ENCODE results near the gene ASB6. TPM values are rescaled to one million over a fixed set of nuclear protein-coding genes. Genes with fewer than 3 reads are reported as not detected.

The ASB6 gene
- total RNA-seq, 1 experiment from 2014 or later, result 17.4 TPM

GRCh38 chr9:129623331-129623730 is 18.6 kb downstream of the ASB6 start:
- Mint-ChIP-seq H3K4me3 (ENCODE audit: unreplicated experiment) (no peak overlapping the region), H3K27me3 (ENCODE audit: insufficient read depth, unreplicated experiment) (peaks cover 1% of the 10 kb centered on the region), H3K4me1 (ENCODE audit: low read depth, unreplicated experiment) (no peaks in the 10 kb centered on the region), H3K36me3 (ENCODE audit: insufficient read depth, unreplicated experiment) (peaks cover 15% of the 10 kb centered on the region), H3K9me3 (ENCODE audit: unreplicated experiment) (peaks cover 4% of the 10 kb centered on the region), H3K27ac (ENCODE audit: unreplicated experiment) (no peak overlapping the region)
- intact Hi-C loops (cut with micrococcal nuclease; ENCODE audit: unreplicated experiment), result no loop called here
- Histone ChIP-seq H3K36me3 (ENCODE audit: control insufficient read depth, insufficient read depth, low read length) (peaks cover 2% of the 10 kb centered on the region; the same call in 1 of the 2 replicates), H3K4me1 (peaks cover 11% of the 10 kb centered on the region), H3K4me3 (ENCODE audit: low read depth, low read length) (no peak overlapping the region), H3K27me3 (replicated peaks; ENCODE audit: control insufficient read depth, insufficient read depth, low read length) (no peaks in the 10 kb centered on the region), H3K9me3 (no peaks in the 10 kb centered on the region)
- no peak for DNase-seq
- BruUV-seq (replicated peaks), result no TSS peak
- ChIA-PET CTCF (interaction anchor here (1.6 to 1.7 kb wide), 3 partner anchors 12 to 449 kb away, joined by 6 read pairs; no protein-coding TSS in a partner anchor), POLR2A (no interaction called here)
- no peak for TF ChIP-seq CTCF (IDR thresholded peaks at IDR 0.05; ENCODE audit: insufficient read depth in 1 of 2, low read depth in 1 of 2, low read length in 1 of 2, severe bottlenecking in 1 of 2, unreplicated experiment in 1 of 2)

GRCh38 chr9:129620669-129621295 is 21.2 kb downstream of the ASB6 start, which contains the start of gene C9orf50:
Gene C9orf50, minus strand, starts transcription at chr9:129621101. Its CDS starts 527 bp downstream, at chr9:129620574.
- Histone ChIP-seq H3K36me3 (ENCODE audit: control insufficient read depth, insufficient read depth, low read length) (no peaks in the 10 kb centered on the region), H3K27me3 (replicated peaks; ENCODE audit: control insufficient read depth, insufficient read depth, low read length) (no peaks in the 10 kb centered on the region), H3K4me1 (peaks cover 6% of the 10 kb centered on the region; the same call in 1 of the 2 replicates), H3K4me3 (ENCODE audit: low read depth, low read length) (no peak within 1 kb of the TSS), H3K9me3 (no peaks in the 10 kb centered on the region)
- no TSS peak for BruUV-seq (replicated peaks)
- Mint-ChIP-seq H3K4me3 (ENCODE audit: unreplicated experiment) (no peak within 1 kb of the TSS), H3K9me3 (ENCODE audit: unreplicated experiment) (peaks cover 9% of the 10 kb centered on the region), H3K27me3 (ENCODE audit: insufficient read depth, unreplicated experiment) (peaks cover 3% of the 10 kb centered on the region), H3K36me3 (ENCODE audit: insufficient read depth, unreplicated experiment) (no peaks in the 10 kb centered on the region), H3K27ac (ENCODE audit: unreplicated experiment) (no peak within 1 kb of the TSS), H3K4me1 (ENCODE audit: low read depth, unreplicated experiment) (no peaks in the 10 kb centered on the region)
- intact Hi-C loops (cut with micrococcal nuclease; ENCODE audit: unreplicated experiment), result no loop called here
- TF ChIP-seq CTCF (IDR thresholded peaks at IDR 0.05; ENCODE audit: insufficient read depth in 1 of 2, low read depth in 1 of 2, low read length in 1 of 2, severe bottlenecking in 1 of 2, unreplicated experiment in 1 of 2), result no peak
- DNase-seq, result no peak
- ChIA-PET CTCF (interaction anchor here (0.8 kb wide), 1 partner anchor 489 kb away, joined by 3 read pairs; no protein-coding TSS in a partner anchor), POLR2A (no interaction called here)

- no TSS peak for BruUV-seq (replicated peaks)
- no peaks in the 10 kb centered on the region for H3K4me1 Mint-ChIP-seq (ENCODE audit: low read depth, unreplicated experiment)
- peaks cover 9% of the 10 kb centered on the region for H3K9me3 Mint-ChIP-seq (ENCODE audit: unreplicated experiment)
- no peak overlapping the region for H3K4me3 Mint-ChIP-seq (ENCODE audit: unreplicated experiment)
- no peaks in the 10 kb centered on the region for H3K9me3 ChIP-seq
- H3K4me1 ChIP-seq, result peaks cover 3% of the 10 kb centered on the region; the same call in 1 of the 2 replicates
- intact Hi-C loops (cut with micrococcal nuclease; ENCODE audit: unreplicated experiment), result loop anchor here (10.0 kb wide), 1 partner anchor 445 kb away; the partner anchor contains the start of gene IER5L
- TF ChIP-seq CTCF (IDR thresholded peaks at IDR 0.05; ENCODE audit: insufficient read depth in 1 of 2, low read depth in 1 of 2, low read length in 1 of 2, severe bottlenecking in 1 of 2, unreplicated experiment in 1 of 2), result no peak
- H3K27ac Mint-ChIP-seq (ENCODE audit: unreplicated experiment), result no peak overlapping the region
- no peaks in the 10 kb centered on the region for H3K36me3 ChIP-seq (ENCODE audit: control insufficient read depth, insufficient read depth, low read length)
- no peak for DNase-seq
- peaks cover 3% of the 10 kb centered on the region for H3K27me3 Mint-ChIP-seq (ENCODE audit: insufficient read depth, unreplicated experiment)
- H3K27me3 ChIP-seq (replicated peaks; ENCODE audit: control insufficient read depth, insufficient read depth, low read length), result no peaks in the 10 kb centered on the region
- H3K4me3 ChIP-seq (ENCODE audit: low read depth, low read length), result no peak overlapping the region
- POLR2A ChIA-PET, result no interaction called here
- no peaks in the 10 kb centered on the region for H3K36me3 Mint-ChIP-seq (ENCODE audit: insufficient read depth, unreplicated experiment)
- CTCF ChIA-PET, result interaction anchor here (0.8 kb wide), 1 partner anchor 488 kb away, joined by 3 read pairs; no protein-coding TSS in a partner anchor
Measured at GRCh38 chr9:129619787-129620668, 21.9 kb downstream of the ASB6 start.

Data from Caco-2 (cell line).